ENCODE data around the gene DSC3.

DSC3 gene

GRCh38 chr18:30971338-30971956 is 71.1 kb downstream of the DSC3 start:
- DNase-seq, result no peak

DNA sequence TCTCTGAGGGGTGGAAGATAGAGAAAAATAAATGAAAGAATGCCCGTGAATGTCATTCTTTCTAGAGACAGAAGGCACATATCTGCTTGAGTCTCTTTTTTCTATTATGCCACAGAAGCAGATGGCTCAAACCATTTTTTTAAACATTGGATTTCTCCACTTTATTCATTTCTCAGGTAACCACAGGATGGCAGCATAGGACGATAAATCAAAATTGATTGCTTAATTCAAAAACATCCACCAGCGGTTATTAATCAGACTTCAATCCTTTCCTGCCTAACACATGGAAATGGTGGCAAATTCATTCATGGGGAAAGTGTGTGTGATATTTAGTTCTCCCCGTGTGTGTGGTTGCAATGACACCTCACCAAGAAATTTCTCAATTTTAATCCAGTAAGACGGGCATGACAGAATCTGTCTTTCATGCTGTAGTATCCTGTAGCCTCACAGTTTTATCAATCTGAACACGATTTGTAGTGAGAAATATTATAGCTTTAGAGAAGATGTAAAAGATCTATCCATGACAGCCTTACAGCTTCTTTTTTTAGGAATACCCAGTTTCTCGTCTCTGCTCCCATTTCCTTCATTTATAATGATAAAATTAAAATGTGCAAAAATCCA is 72.2 kb downstream of the DSC3 start:
- DNase-seq, result peak in 1 of 58 donors; percentile 7

DNA sequence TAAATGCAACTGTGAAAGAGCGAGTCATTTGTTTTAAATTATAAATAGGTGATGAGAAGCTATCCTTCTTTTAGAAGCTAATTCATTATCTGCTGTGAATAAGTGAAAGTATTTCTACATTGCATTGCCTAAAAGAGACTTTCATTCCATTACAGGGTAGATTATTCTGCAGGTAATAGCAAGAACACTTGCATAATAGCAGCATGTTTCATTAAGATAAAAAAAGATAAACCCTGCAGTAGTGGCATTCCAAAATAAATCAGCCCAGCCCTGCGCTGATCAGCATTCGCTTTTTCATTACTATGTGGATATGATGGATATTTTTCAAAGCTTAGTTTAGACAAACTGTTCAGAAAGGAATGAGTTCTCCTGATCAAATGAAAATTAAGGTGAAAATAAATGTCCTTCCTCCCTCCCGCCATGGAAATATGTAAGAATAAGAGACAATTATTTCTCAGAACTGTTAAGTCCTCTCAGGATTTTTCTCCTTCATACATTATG is 72.8 kb downstream of the DSC3 start:
- no peak for DNase-seq

GRCh38 chr18:30967701-30968100 is 74.8 kb downstream of the DSC3 start:
- no peak for DNase-seq

DNA sequence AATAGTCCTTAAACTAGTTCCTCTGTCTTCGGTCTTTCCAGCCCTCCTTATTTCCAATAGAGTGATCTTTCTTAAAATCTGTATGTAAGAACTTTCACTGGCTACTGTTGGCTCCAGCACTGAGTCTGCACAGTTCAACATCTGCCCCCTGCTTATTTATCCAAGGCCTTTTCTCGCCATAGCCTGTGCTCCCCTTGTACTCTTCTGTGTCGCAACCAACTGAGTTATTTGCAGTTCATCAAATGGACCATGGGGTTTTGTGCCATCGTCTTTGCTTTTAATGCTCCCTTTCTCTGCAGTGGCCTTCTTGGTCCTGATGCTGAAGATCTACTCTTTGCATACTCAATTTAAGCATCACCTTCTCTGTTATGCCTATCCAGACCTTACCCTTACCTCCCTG is 77.3 kb downstream of the DSC3 start:
- no peak for DNase-seq

DNA sequence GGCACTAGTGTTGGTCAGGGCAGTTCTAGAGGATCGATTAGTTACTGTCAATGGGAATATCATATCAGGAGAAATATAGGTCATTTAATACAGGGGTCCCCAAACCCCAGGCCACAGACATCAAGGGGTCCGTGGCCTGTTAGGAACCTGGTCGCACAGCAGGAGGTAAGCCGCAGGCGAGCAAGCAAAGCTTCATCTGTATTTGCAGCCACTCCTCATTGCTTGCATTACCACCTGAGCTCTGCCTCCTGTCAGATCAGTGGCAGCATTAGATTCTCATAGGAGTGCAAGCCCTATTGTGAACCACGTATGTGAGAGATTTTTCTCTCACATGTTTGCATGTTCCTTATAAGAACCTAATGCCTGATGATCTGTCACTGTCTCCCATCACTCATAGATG is 81.9 kb downstream of the DSC3 start:
- DNase-seq, result no peak

DNA sequence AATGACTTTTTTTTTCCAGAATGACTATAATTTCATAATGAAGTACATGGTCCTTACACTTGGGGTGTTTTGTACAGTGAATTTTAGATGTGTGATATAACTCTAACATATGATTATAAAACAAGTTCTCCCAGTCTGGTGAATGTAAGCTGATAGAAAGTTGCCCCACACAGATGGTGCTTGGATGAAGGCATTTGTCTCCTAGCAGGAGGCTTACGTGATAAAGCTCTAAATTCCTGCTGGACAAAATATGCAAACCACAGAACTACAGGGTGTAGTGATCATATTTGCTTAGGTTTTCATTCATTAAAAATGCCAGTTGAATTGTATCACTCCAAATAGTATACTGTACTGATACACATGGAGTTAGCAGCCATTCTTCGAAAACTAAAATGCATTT is 85.5 kb downstream of the DSC3 start:
- DNase-seq, result no peak

DNA sequence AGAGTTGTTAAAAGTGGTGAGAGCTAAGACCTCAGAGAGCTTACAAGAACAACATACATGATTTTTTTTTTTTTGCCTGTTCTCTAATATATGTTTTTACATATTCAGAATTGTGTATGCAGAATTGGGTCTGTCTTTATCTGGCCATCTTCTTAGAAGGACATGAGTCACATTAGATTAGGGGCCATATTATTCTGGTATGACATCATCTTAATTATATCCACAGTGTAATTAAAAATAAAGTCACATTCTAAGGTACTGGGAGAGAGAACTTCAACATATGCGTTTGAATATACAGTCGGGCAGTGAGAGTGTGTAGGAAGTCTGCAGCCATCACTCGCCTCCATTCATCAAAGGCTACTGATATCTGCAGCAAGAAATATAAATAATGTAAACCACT is 88.3 kb downstream of the DSC3 start:
- DNase-seq, result no peak

GRCh38 chr18:30945761-30946160 is 96.8 kb downstream of the DSC3 start:
- DNase-seq, result peak in 5 of 58 donors; percentile 1 to 11 (median 3)

DNA sequence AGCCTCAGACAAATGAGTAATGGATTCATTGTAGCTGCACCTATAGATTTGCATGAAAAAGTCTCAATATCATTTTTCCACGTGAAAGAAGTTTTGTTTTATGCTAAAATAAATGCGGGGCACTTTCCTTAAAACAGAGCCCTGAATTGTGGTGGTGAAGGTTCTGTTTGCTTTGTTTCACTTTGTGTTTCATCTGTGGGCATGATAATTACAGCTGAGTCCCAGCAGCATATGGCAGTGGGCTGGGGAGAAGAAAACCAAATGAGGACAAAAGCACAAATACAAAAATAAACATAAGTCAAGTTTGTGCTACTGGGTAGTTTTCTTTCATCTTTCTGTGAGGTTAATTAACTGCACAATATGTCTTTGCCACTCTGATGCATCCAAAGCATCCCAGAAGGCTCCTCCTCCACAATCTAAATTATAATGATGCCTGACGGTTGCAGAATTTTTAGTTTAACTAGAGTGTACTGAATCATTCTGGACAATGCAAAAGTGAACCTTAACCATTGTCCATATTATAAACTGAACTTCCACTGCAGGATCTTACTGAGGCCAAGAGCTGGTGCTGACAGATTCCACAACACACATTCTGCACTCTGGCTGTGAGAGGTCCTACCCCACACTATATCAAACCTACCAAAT is 97.6 kb downstream of the DSC3 start:
- DNase-seq, result no peak

DNA sequence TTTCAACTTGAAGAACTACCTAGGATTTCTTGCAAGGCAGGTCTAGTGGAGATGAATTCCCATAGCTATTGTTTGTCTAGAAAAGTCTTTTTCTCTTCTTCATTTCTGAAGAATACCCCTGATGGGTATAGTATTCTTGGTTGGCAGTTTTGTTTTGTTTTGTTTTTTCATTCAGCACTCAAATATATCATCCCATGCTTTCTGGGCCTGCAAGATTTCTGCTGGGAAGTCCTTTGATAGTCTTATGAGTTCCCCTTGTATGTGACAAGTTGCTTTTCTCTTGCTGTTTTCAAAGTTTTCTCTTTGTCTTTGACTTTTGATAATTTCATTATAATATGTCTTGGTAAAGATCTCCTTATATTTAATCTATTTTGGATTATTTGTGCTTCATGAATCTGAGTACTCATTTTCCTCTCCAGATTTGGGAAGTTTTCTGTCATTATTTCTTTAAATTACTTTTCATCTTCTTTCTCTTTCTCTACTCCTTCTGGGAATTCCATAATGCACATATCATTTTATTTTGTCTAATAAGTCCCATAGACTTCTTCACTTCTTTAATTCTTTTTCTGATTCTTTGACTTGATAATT is 101.5 kb downstream of the DSC3 start:
- DNase-seq, result no peak

Measured in anterior cingulate cortex (tissue), 58 donors.